ENCODE results near the gene MT1E. TPM values are rescaled to one million over a fixed set of nuclear protein-coding genes. Genes with fewer than 3 reads are reported as not detected.

The MT1E gene
- total RNA-seq, 2 donors from 2014 or later: 94.7 to 204 TPM

DNA sequence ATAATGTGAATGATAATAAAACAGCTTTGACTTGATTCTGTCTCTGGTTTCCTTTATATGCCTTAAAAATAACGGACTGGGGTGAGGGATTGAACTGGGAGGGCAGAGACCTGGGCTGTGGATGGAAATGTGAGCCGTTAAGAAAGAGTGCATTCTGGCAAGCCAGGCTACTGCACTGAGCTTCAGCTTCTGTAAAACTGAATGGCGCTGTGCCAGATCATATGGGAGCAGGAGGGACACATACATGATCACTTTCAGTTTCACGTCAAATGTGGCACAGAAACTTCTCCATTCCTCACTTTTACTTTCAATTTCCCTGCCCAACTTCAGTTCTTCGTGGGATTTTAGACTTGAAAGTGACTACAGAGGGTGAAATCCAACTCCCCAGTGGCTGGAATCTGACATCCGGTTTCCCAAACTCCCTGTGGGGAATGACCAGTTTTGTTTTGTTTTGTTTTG lies 16.1 kb upstream of the MT1E start:
- H3K9me3 Mint-ChIP-seq: peaks cover 0 to 5% of the 10 kb centered on the region in 2 donors
- peaks cover 2 to 12% of the 10 kb centered on the region in 2 donors for H3K36me3 Mint-ChIP-seq (ENCODE audit: insufficient read depth in 2 of 2)
- DNase-seq (peak; percentile 80 to 90), ATAC-seq (replicated peaks in 1 of 2) (peak; percentile 40 to 46)
- peaks cover 77% of the 10 kb centered on the region for H3K4me1 Mint-ChIP-seq (ENCODE audit: low read depth)
- no peaks in the 10 kb centered on the region for H3K27me3 Mint-ChIP-seq (ENCODE audit: low read depth)
- H3K4me3 Mint-ChIP-seq: peak overlapping the region; percentile 99 to 100
- peak overlapping the region; percentile 27 for H3K27ac Mint-ChIP-seq

DNA sequence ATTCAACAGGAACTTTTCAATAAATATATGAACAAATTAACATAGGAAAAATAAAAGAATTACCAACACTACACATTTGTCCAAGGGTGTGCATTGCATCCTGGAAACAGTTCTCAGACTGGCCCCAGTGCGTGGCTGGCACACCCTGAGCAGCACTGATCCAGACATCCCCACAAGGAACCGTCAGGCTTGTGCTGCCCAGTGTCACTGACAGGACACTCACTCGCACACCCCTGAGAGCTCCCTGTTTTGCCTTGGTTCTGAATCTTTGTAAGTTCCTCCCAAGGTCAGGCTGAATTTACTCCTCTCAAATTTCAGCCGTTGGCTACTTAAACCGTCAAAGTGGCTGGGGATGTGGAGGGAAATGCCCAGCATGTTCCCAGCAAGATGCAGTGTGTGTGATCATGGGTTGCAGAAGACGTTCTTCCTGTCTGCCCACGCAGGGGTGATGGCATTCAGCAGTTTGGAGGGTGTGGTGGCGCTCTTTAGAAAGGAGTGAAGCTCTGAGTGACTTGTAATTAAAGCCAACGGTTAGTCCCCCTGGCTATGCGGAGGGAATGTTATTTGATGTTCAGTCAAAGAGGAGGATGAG lies 15.5 kb upstream of the MT1E start:
- ATAC-seq (replicated peaks in 1 of 2) (peak; percentile 50 to 52), DNase-seq (peak; percentile 84 to 90)
- Mint-ChIP-seq H3K27ac (peak overlapping the region; percentile 27), H3K9me3 (peaks cover 0 to 5% of the 10 kb centered on the region in 2 donors), H3K27me3 (ENCODE audit: low read depth) (no peaks in the 10 kb centered on the region), H3K4me3 (peak overlapping the region; percentile 99 to 100), H3K4me1 (ENCODE audit: low read depth) (peaks cover 83% of the 10 kb centered on the region), H3K36me3 (ENCODE audit: insufficient read depth in 2 of 2) (peaks cover 2 to 12% of the 10 kb centered on the region in 2 donors)

DNA sequence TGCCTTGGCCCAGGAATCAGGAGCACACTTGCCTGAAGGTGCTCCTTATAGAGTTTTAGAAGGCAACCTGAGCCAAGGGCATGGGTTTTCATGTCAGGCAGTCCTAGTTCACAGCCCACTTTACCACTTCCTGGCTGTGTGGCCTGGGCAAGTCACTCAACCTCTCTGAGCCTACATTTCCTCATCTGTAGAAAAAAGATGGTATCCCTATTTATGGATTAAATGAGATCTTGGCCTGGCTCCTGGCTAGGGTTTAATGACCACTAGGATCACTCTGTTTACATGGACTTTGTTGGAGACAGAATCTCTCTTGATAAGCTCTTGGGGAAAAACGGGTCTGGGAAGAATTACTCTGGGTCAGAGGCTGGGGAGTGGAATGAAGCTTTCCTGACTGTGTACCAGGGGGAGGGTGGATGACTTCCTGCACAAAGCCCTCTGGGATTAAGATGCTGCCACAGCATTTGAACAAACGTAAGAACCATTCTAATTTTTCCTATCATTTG lies 14.9 kb upstream of the MT1E start:
- Mint-ChIP-seq H3K4me1 (ENCODE audit: low read depth) (peaks cover 88% of the 10 kb centered on the region), H3K36me3 (ENCODE audit: insufficient read depth in 2 of 2) (peaks cover 2 to 12% of the 10 kb centered on the region in 2 donors), H3K4me3 (peak overlapping the region; percentile 99 to 100), H3K9me3 (peaks cover 0 to 4% of the 10 kb centered on the region in 2 donors), H3K27me3 (ENCODE audit: low read depth) (no peaks in the 10 kb centered on the region), H3K27ac (peak overlapping the region; percentile 27)
- DNase-seq: no peak
- peak; percentile 1 to 10 for ATAC-seq (replicated peaks in 1 of 2)

DNA sequence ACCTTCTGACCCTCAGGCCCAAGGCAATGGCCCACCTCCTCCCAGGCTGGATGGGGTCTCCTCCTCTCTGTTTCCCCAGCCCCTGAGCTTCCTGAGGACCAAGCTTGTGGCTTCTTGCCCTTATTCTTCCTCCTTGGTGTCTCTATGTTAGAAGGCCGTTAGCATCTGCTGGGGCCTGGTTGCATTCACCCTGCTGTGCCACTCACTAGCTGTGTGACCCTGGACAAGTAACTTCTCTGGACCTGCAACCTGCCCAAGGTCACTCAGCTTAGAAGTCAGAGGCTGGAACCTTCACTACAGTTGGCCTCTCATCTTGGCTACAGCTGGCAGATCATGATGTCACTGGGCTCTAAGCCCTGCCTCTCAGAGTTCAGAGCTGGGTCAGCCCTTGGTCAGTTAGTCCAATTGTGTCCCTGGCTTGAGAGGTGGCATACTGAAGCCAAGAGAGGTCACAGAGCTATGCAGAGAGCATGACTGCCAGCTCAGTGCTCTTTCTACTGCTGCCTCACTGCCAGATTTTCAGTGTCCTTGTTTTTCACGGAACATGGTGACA lies 14.2 kb upstream of the MT1E start:
- DNase-seq: no peak
- ATAC-seq (replicated peaks in 1 of 2): no peak
- Mint-ChIP-seq H3K4me1 (ENCODE audit: low read depth) (peaks cover 85% of the 10 kb centered on the region), H3K27me3 (ENCODE audit: low read depth) (no peaks in the 10 kb centered on the region), H3K4me3 (peak overlapping the region; percentile 99 to 100), H3K36me3 (ENCODE audit: insufficient read depth in 2 of 2) (peaks cover 2 to 12% of the 10 kb centered on the region in 2 donors), H3K9me3 (peaks cover 0 to 3% of the 10 kb centered on the region in 2 donors), H3K27ac (peak overlapping the region; percentile 27)

DNA sequence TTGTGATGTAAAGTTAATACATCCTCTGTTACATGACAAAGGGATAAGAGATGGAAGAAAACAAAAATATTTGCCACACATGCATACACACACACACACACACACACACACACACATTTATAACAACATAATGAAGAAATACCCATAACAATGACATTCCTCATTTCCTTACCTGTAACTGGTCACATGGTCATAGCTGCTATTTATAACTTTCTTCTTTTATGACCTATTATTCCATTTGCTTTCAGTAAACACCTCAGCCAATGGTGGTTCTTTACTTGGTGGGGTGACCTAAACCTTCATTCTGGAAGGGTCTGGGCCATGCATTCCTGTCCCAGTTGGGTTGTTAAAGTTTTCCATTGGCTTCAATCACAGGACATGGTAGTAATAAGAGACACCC lies 11.9 kb upstream of the MT1E start:
- Mint-ChIP-seq H3K9me3 (peaks cover 0 to 3% of the 10 kb centered on the region in 2 donors), H3K27ac (peak overlapping the region; percentile 42), H3K36me3 (ENCODE audit: insufficient read depth in 2 of 2) (peaks cover 2 to 10% of the 10 kb centered on the region in 2 donors), H3K27me3 (ENCODE audit: low read depth) (no peaks in the 10 kb centered on the region), H3K4me3 (peak overlapping the region; percentile 47 to 61), H3K4me1 (ENCODE audit: low read depth) (peaks cover 88% of the 10 kb centered on the region)
- DNase-seq: no peak
- no peak for ATAC-seq (replicated peaks in 1 of 2)

DNA sequence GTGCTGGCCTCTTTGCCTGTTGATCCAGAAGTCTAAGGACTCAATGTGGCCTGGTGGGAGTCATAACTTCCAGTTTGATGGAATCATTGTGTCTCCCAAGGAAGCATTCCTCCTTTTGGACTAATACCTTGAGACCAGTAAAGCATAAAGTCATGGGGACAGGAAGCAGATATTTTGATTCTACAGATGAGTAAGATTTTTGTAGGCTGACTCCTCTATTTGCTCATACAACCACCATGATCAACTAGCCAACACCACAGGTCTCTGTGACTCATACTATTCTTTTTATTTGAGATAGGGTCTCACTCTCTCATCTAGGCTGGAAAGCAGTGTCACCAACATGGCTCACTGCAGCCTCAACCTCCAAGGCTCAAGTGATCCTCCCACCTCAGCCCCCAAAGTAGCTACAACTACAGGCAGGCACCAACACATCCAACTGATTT lies 11.0 kb upstream of the MT1E start:
- Mint-ChIP-seq H3K27me3 (ENCODE audit: low read depth) (no peaks in the 10 kb centered on the region), H3K36me3 (ENCODE audit: insufficient read depth in 2 of 2) (peaks cover 0 to 2% of the 10 kb centered on the region in 2 donors), H3K9me3 (peaks cover 0 to 3% of the 10 kb centered on the region in 2 donors), H3K4me3 (peak overlapping the region; percentile 47 to 61), H3K4me1 (ENCODE audit: low read depth) (peaks cover 86% of the 10 kb centered on the region), H3K27ac (peak overlapping the region; percentile 42)
- ATAC-seq (replicated peaks in 1 of 2) (peak; percentile 83 to 84), DNase-seq (peak in 1 of 2 donors; percentile 71)

DNA sequence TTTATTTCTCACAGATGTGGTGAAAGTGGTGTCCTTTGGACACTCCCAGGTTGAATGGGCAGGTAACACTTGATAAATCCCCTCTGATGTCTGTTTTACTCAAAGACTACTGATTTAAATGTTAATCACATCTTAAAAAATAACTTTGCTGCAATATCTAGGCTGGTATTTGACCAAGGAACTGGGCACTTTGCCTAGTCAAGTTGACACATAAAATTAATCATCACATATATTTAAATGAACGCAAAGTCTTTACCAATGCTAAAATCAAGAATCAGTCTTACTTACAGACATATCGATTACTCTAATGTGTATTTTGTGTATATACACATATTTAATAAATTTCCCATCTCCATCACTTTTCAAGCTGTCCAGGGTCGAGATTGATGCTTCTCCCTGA lies 10.2 kb upstream of the MT1E start:
- Mint-ChIP-seq H3K27me3 (ENCODE audit: low read depth) (no peaks in the 10 kb centered on the region), H3K36me3 (ENCODE audit: insufficient read depth in 2 of 2) (peaks cover 0 to 2% of the 10 kb centered on the region in 2 donors), H3K27ac (no peak overlapping the region), H3K4me3 (peak overlapping the region; percentile 47 to 61), H3K9me3 (peaks cover 0 to 3% of the 10 kb centered on the region in 2 donors), H3K4me1 (ENCODE audit: low read depth) (peaks cover 78% of the 10 kb centered on the region)
- DNase-seq (no peak), ATAC-seq (replicated peaks in 1 of 2) (no peak)

DNA sequence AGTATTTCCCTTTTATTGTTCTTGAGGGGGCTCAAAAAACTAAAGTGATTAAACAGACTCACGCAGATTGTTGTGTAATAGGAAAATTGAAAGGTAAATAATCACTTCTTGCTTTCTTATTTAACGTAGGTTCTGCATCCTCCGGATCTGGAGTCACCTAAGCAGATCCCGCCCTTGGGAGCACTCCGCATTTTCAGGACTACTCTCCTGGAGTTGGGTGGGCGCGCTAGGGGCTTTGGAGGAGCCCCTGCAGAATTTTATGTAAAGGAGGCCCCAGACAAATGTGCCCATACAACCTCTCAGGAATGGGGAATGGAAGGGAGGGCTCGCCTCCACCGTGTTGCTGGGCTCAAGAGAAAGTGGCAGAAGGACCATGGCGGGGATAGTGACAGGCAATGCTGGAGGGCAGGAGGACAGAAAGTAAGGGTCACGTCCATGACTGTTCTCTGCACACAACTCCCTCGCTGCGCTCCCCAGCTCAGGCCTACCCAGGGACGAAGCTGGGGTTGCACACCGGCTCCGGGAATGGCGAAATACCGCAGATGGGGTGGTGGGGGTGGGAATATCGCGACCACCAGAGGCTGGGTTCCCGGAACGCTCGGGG lies 8.9 kb upstream of the MT1E start:
- H3K27ac Mint-ChIP-seq: no peak overlapping the region
- no peak for DNase-seq
- H3K4me3 Mint-ChIP-seq: peak overlapping the region; percentile 67 to 83

DNA sequence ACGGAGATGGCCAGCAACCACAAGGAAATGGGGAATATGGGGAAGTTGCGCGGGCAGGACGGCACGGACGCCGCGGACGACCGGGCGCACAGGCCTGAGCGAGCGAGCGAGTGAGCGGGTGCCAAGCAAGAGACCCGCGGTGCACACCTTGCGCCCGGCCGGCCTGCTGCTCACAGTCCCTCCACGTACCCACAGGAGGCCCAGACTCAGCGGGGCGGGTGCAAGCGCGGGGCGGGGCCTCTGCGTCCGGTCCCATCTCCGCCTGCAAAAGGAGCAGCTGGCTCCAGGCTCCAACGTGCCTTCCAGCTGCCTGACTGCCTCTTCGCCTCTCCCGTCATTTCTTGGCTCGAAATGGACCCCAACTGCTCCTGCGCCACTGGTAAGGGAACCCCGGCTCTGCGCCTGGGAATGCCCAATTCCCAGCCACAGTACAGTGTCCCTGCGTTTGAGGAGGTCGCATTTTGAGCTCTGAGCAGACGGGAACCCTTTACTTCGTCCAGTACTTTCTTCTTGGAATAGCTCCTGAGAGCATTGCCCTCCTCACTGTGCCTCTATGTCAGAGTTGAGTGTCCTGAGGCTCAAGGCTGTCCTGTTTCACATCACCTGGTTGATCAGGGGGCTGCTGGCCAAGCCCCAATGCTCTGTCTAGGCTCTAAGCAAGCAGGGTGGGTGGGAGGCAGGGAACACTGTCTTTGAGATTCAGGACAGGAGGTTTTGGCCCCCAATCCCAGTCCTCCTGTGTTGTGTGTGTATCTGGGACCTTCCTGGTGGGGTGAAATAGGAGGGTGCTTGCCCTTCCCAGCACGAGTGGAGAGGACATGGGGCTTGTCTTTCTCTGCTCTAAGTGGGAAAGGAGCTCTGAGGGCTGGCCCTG lies 8.1 kb upstream of the MT1E start:
- ATAC-seq (replicated peaks in 1 of 2) (peak; percentile 59 to 71), DNase-seq (peak; percentile 77 to 84)
- Mint-ChIP-seq H3K27me3 (ENCODE audit: low read depth) (no peaks in the 10 kb centered on the region), H3K4me3 (peak overlapping the region; percentile 67 to 83), H3K36me3 (ENCODE audit: insufficient read depth in 2 of 2) (peaks cover 0 to 2% of the 10 kb centered on the region in 2 donors), H3K4me1 (ENCODE audit: low read depth) (peaks cover 60% of the 10 kb centered on the region), H3K27ac (no peak overlapping the region), H3K9me3 (peaks cover 0 to 3% of the 10 kb centered on the region in 2 donors)

More for the DNA sequence above, 8.9 kb upstream of the MT1E start:
- Mint-ChIP-seq H3K36me3 (ENCODE audit: insufficient read depth in 2 of 2) (peaks cover 0 to 2% of the 10 kb centered on the region in 2 donors), H3K4me1 (ENCODE audit: low read depth) (peaks cover 64% of the 10 kb centered on the region), H3K9me3 (peaks cover 0 to 3% of the 10 kb centered on the region in 2 donors), H3K27me3 (ENCODE audit: low read depth) (no peaks in the 10 kb centered on the region)
- no peak for ATAC-seq (replicated peaks in 1 of 2)

DNA sequence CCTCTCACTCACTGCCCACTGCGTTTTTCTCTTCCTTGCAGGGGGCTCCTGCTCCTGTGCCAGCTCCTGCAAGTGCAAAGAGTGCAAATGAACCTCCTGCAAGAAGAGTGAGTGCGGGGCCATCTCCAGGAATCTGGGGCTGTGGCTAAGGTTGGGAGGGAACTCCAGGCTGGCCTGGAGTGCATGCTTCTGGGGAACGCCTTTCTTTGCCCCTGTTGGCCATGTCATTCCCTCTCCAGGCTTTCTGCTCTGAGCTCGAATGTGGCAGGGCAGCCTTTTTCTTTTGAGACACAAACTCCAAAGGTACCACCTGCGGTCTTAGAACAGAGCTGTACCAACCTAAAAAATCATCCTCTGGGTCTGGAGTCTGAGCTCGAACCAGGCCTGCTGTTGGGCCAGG lies 7.4 kb upstream of the MT1E start:
- peak overlapping the region in 1 of 2 donors; percentile 83 for H3K4me3 Mint-ChIP-seq
- H3K36me3 Mint-ChIP-seq (ENCODE audit: insufficient read depth in 2 of 2): peaks cover 0 to 1% of the 10 kb centered on the region in 2 donors
- H3K4me1 Mint-ChIP-seq (ENCODE audit: low read depth): peaks cover 53% of the 10 kb centered on the region
- no peaks in the 10 kb centered on the region for H3K27me3 Mint-ChIP-seq (ENCODE audit: low read depth)
- DNase-seq (no peak), ATAC-seq (replicated peaks in 1 of 2) (no peak)
- H3K27ac Mint-ChIP-seq: no peak overlapping the region
- H3K9me3 Mint-ChIP-seq: peaks cover 0 to 3% of the 10 kb centered on the region in 2 donors

DNA sequence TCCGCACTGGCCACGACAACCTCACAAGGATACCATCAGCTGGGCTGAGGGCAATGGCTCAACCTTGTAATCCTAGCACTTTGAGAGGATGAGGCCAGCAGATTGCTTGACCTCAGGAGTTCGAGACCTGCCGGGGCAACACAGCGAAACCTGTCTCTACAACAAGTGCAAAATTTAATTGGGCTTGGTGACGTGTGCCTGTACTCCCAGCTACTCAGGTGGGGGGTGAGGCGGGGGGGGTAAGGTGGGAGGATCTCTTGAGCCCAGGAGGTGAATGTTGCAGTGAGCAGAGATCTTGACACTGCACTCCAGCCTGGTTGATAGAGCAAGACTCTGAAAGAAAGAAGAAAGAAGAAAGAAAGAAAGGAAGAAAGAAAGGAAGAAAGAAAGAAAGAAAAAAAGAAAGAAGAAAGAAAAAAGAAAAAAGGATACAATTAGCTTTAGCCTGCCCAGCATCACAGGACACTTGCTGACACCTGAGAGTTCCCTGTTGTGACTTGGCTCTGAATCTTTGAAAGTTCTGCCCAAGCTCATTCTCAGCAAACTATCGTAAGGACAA lies 5.2 kb upstream of the MT1E start:
- peaks cover 30% of the 10 kb centered on the region for H3K4me1 Mint-ChIP-seq (ENCODE audit: low read depth)
- no peak overlapping the region for H3K4me3 Mint-ChIP-seq
- peaks cover 0 to 4% of the 10 kb centered on the region in 2 donors for H3K36me3 Mint-ChIP-seq (ENCODE audit: insufficient read depth in 2 of 2)
- H3K9me3 Mint-ChIP-seq: peaks cover 0 to 3% of the 10 kb centered on the region in 2 donors
- ATAC-seq (replicated peaks in 1 of 2): no peak
- no peaks in the 10 kb centered on the region for H3K27me3 Mint-ChIP-seq (ENCODE audit: low read depth)
- DNase-seq: no peak
- no peak overlapping the region for H3K27ac Mint-ChIP-seq

Data from activated T-cell treated with anti-CD3 and anti-CD28 coated beads, Interleukin-2, amount 50 U/mL, for 72 hours (primary cell).